ENCODE results near the gene CYTH2.

CYTH2 gene

GRCh38 chr19:48477067-48477685 is 8.0 kb downstream of the CYTH2 start:
- no peak for DNase-seq (ENCODE audit: extremely low spot score)
- no peak for TF ChIP-seq SP1 (IDR thresholded peaks at IDR 0.05)
- no peak for TF ChIP-seq ARNT (IDR thresholded peaks at IDR 0.05)
- no peak for TF ChIP-seq PKNOX1 (IDR thresholded peaks at IDR 0.05)
- no peak for TF ChIP-seq FOXK2 (IDR thresholded peaks at IDR 0.05)
- no peak for TF ChIP-seq FOXM1 (IDR thresholded peaks at IDR 0.05; ENCODE audit: borderline replicate concordance)
- CTCF ChIA-PET: no interaction called here
- POLR2A ChIA-PET: no interaction called here

- TF ChIP-seq HDGF (IDR thresholded peaks at IDR 0.05; ENCODE audit: borderline replicate concordance) (no peak), PKNOX1 (IDR thresholded peaks at IDR 0.05) (no peak), ELF4 (IDR thresholded peaks at IDR 0.05) (no peak), FOXM1 (IDR thresholded peaks at IDR 0.05; ENCODE audit: borderline replicate concordance) (no peak), SUZ12 (IDR thresholded peaks at IDR 0.05) (no peak), LEF1 (IDR thresholded peaks at IDR 0.05; ENCODE audit: borderline replicate concordance) (no peak), CTBP1 (IDR thresholded peaks at IDR 0.05; ENCODE audit: borderline replicate concordance) (no peak), L3MBTL2 (conservative IDR thresholded peaks at IDR 0.05) (no peak), ZNF384 (IDR thresholded peaks at IDR 0.05) (no peak), TARDBP (IDR thresholded peaks at IDR 0.05) (no peak), FOXA1 (IDR thresholded peaks at IDR 0.05) (no peak), BHLHE40 (IDR thresholded peaks at IDR 0.05; ENCODE audit: borderline replicate concordance) (no peak), SP1 (IDR thresholded peaks at IDR 0.05) (no peak), NFRKB (IDR thresholded peaks at IDR 0.05) (no peak), ARNT (IDR thresholded peaks at IDR 0.05) (no peak), FOXK2 (IDR thresholded peaks at IDR 0.05) (no peak)
- ChIA-PET POLR2A (no interaction called here), CTCF (no interaction called here)
- no peak for DNase-seq (ENCODE audit: extremely low spot score)
Observed at GRCh38 chr19:48477698-48478338, 8.6 kb downstream of the CYTH2 start.

- no peak for DNase-seq (ENCODE audit: extremely low spot score)
- CTCF ChIA-PET: no interaction called here
- POLR2A ChIA-PET: no interaction called here
- TF ChIP-seq SUZ12 (IDR thresholded peaks at IDR 0.05) (no peak), LEF1 (IDR thresholded peaks at IDR 0.05; ENCODE audit: borderline replicate concordance) (no peak), TARDBP (IDR thresholded peaks at IDR 0.05) (no peak), FOXM1 (IDR thresholded peaks at IDR 0.05; ENCODE audit: borderline replicate concordance) (no peak)
Observed at GRCh38 chr19:48478339-48479256, 9.4 kb downstream of the CYTH2 start.

GRCh38 chr19:48479686-48480085 is 10.5 kb downstream of the CYTH2 start:
- ChIA-PET CTCF (no interaction called here), POLR2A (no interaction called here)
- no peak for DNase-seq (ENCODE audit: extremely low spot score)
- no peak for TF ChIP-seq ARNT (IDR thresholded peaks at IDR 0.05)
- no peak for TF ChIP-seq L3MBTL2 (conservative IDR thresholded peaks at IDR 0.05)
- no peak for TF ChIP-seq FOXM1 (IDR thresholded peaks at IDR 0.05; ENCODE audit: borderline replicate concordance)
- no peak for TF ChIP-seq BHLHE40 (IDR thresholded peaks at IDR 0.05; ENCODE audit: borderline replicate concordance)

GRCh38 chr19:48480183-48480557 is 11.0 kb downstream of the CYTH2 start:
- POLR2A ChIA-PET: no interaction called here
- no peak for DNase-seq (ENCODE audit: extremely low spot score)
- CTCF ChIA-PET: no interaction called here

More at GRCh38 chr19:48480183-48480557, 11.0 kb downstream of the CYTH2 start:
- TF ChIP-seq ARNT (IDR thresholded peaks at IDR 0.05) (no peak), ZNF384 (IDR thresholded peaks at IDR 0.05) (no peak), FOXA1 (IDR thresholded peaks at IDR 0.05) (no peak), CTBP1 (IDR thresholded peaks at IDR 0.05; ENCODE audit: borderline replicate concordance) (no peak), FOXM1 (IDR thresholded peaks at IDR 0.05; ENCODE audit: borderline replicate concordance) (no peak), HDGF (IDR thresholded peaks at IDR 0.05; ENCODE audit: borderline replicate concordance) (no peak), FOXK2 (IDR thresholded peaks at IDR 0.05) (no peak), PKNOX1 (IDR thresholded peaks at IDR 0.05) (no peak), SP1 (IDR thresholded peaks at IDR 0.05) (no peak)

Measured in HEK293T (cell line).